Activated T-helper 1 cell treated with anti-CD3 and anti-CD28 coated beads, Interleukin-12 subunit alpha, Interleukin-12 subunit beta, Interleukin-2, Interleukin-4 antibody, amounts not matched to agents 30 ng/mL and 10 ng/mL and 1 ng/mL, durations not matched to agents 14 hours and 24 hours and 36 hours (primary cell): ENCODE data around the gene KPNA5. TPM values are rescaled to one million over a fixed set of nuclear protein-coding genes. Genes with fewer than 3 reads are reported as not detected.
A peak's percentile ranks its signal among the peaks of the same experiment; 100 is the strongest.
"Not testable (repeated sequence)": the region's sequence is repeated elsewhere in the genome, so short reads cannot be mapped to it uniquely, and the experiment has no call there.

Source experiments
- DNase-seq: peaks from one replicate; pipeline ENCODE4 v3.0.0; 2021; ENCODE audit warnings: low spot score
- H3K27ac Mint-ChIP-seq: one replicate; pipeline ENCODE4 v1.8.0; 2021; ENCODE audit warnings: mild to moderate bottlenecking, mixed read lengths
- H3K27me3 Mint-ChIP-seq: one replicate; pipeline ENCODE4 v1.8.0; 2022; ENCODE audit warnings: mild to moderate bottlenecking, moderate library complexity, mixed read lengths; ENCODE audit not compliant: insufficient read depth
- H3K36me3 Mint-ChIP-seq: one replicate; pipeline ENCODE4 v1.8.0; 2021; ENCODE audit warnings: low read depth, mixed read lengths
- H3K4me1 Mint-ChIP-seq: one replicate; pipeline ENCODE4 v1.8.0; 2021; ENCODE audit warnings: low read depth, mixed read lengths
- H3K4me3 Mint-ChIP-seq: one replicate; pipeline ENCODE4 v1.8.0; 2021; ENCODE audit warnings: mild to moderate bottlenecking, moderate library complexity, mixed read lengths
- H3K9me3 Mint-ChIP-seq: one replicate; pipeline ENCODE4 v1.8.0; 2021; ENCODE audit warnings: mixed read lengths
- intact Hi-C: fragments of 100-400 bp; cut with micrococcal nuclease; formaldehyde crosslinking; loops from one replicate; pipeline ENCODE4 v1.15.1; 2024
- total RNA-seq: library from RNA; stranded (reverse); gene quantifications from 2 replicates; pipeline ENCODE4 v1.2.3, GENCODE V29; 2022

Gene KPNA5
- total RNA-seq, 1 donor from 2014 or later, result 7.6 TPM

- Mint-ChIP-seq H3K9me3 (no peaks in the 10 kb centered on the region), H3K4me1 (peaks cover 11% of the 10 kb centered on the region), H3K36me3 (peaks cover 31% of the 10 kb centered on the region), H3K27me3 (no peaks in the 10 kb centered on the region), H3K27ac (no peak overlapping the region), H3K4me3 (no peak overlapping the region)
- intact Hi-C loops, result no loop called here
- no peak for DNase-seq
Observed at GRCh38 chr6:116714761-116715160, 33.8 kb downstream of the KPNA5 start.

GRCh38 chr6:116726947-116727346, 45.9 kb downstream of the KPNA5 start:
- H3K27ac Mint-ChIP-seq, result no peak overlapping the region
- intact Hi-C loops, result no loop called here
- peaks cover 32% of the 10 kb centered on the region for H3K36me3 Mint-ChIP-seq
- no peaks in the 10 kb centered on the region for H3K9me3 Mint-ChIP-seq
- no peak overlapping the region for H3K4me3 Mint-ChIP-seq
- no peaks in the 10 kb centered on the region for H3K27me3 Mint-ChIP-seq
- DNase-seq, result no peak
- no peaks in the 10 kb centered on the region for H3K4me1 Mint-ChIP-seq

- H3K4me1 Mint-ChIP-seq, result no peaks in the 10 kb centered on the region
- H3K36me3 Mint-ChIP-seq, result peaks cover 24% of the 10 kb centered on the region
- no peak overlapping the region for H3K4me3 Mint-ChIP-seq
- intact Hi-C loops, result no loop called here
- no peaks in the 10 kb centered on the region for H3K9me3 Mint-ChIP-seq
- no peak overlapping the region for H3K27ac Mint-ChIP-seq
- H3K27me3 Mint-ChIP-seq, result no peaks in the 10 kb centered on the region
- DNase-seq, result no peak
Observed at GRCh38 chr6:116730513-116730912, 49.5 kb downstream of the KPNA5 start.

- Mint-ChIP-seq H3K36me3 (peaks cover 10% of the 10 kb centered on the region), H3K4me1 (no peaks in the 10 kb centered on the region), H3K27me3 (no peaks in the 10 kb centered on the region), H3K4me3 (no peak overlapping the region), H3K27ac (no peak overlapping the region), H3K9me3 (peaks cover 19% of the 10 kb centered on the region)
- intact Hi-C loops, result no loop called here
- DNase-seq, result no peak
Observed at GRCh38 chr6:116737004-116737403, 56.0 kb downstream of the KPNA5 start.

- H3K9me3 Mint-ChIP-seq, result peaks cover 19% of the 10 kb centered on the region
- H3K27ac Mint-ChIP-seq, H3K4me1 Mint-ChIP-seq, H3K27me3 Mint-ChIP-seq, intact Hi-C loops, H3K36me3 Mint-ChIP-seq, DNase-seq, H3K4me3 Mint-ChIP-seq: not testable (repeated sequence)
Observed at GRCh38 chr6:116740486-116740885, 59.5 kb downstream of the KPNA5 start.

GRCh38 chr6:116741571-116741970, 60.6 kb downstream of the KPNA5 start:
- H3K27ac Mint-ChIP-seq, result no peak overlapping the region
- intact Hi-C loops, result no loop called here
- DNase-seq, result no peak
- no peaks in the 10 kb centered on the region for H3K4me1 Mint-ChIP-seq
- peaks cover 5% of the 10 kb centered on the region for H3K36me3 Mint-ChIP-seq
- peaks cover 6% of the 10 kb centered on the region for H3K27me3 Mint-ChIP-seq
- H3K9me3 Mint-ChIP-seq, result peaks cover 13% of the 10 kb centered on the region
- no peak overlapping the region for H3K4me3 Mint-ChIP-seq

GRCh38 chr6:116745176-116745575, 64.2 kb downstream of the KPNA5 start:
- Mint-ChIP-seq H3K9me3 (no peaks in the 10 kb centered on the region), H3K27ac (no peak overlapping the region), H3K4me3 (no peak overlapping the region), H3K4me1 (no peaks in the 10 kb centered on the region), H3K27me3 (peaks cover 9% of the 10 kb centered on the region), H3K36me3 (no peaks in the 10 kb centered on the region)
- intact Hi-C loops, result no loop called here
- DNase-seq, result no peak

GRCh38 chr6:116761779-116762178, 80.8 kb downstream of the KPNA5 start:
- Mint-ChIP-seq H3K4me1 (peaks cover 8% of the 10 kb centered on the region), H3K4me3 (no peak overlapping the region), H3K27me3 (peaks cover 42% of the 10 kb centered on the region), H3K9me3 (no peaks in the 10 kb centered on the region), H3K27ac (no peak overlapping the region), H3K36me3 (no peaks in the 10 kb centered on the region)
- intact Hi-C loops, result no loop called here
- DNase-seq, result no peak

GRCh38 chr6:116762235-116762634, 81.2 kb downstream of the KPNA5 start:
- H3K4me3 Mint-ChIP-seq, result no peak overlapping the region
- intact Hi-C loops, result no loop called here
- no peaks in the 10 kb centered on the region for H3K9me3 Mint-ChIP-seq
- peaks cover 44% of the 10 kb centered on the region for H3K27me3 Mint-ChIP-seq
- H3K4me1 Mint-ChIP-seq, result peaks cover 8% of the 10 kb centered on the region
- DNase-seq, result no peak
- no peak overlapping the region for H3K27ac Mint-ChIP-seq
- H3K36me3 Mint-ChIP-seq, result no peaks in the 10 kb centered on the region

GRCh38 chr6:116763048-116763447, 82.0 kb downstream of the KPNA5 start:
- DNase-seq, result no peak
- Mint-ChIP-seq H3K27me3 (peaks cover 49% of the 10 kb centered on the region), H3K36me3 (no peaks in the 10 kb centered on the region), H3K27ac (no peak overlapping the region), H3K9me3 (no peaks in the 10 kb centered on the region), H3K4me3 (no peak overlapping the region), H3K4me1 (peaks cover 8% of the 10 kb centered on the region)
- intact Hi-C loops, result no loop called here

GRCh38 chr6:116763906-116764628, 83.1 kb downstream of the KPNA5 start:
- H3K27me3 Mint-ChIP-seq, result peaks cover 52% of the 10 kb centered on the region
- H3K27ac Mint-ChIP-seq, result no peak overlapping the region
- no peak overlapping the region for H3K4me3 Mint-ChIP-seq
- peaks cover 8% of the 10 kb centered on the region for H3K4me1 Mint-ChIP-seq
- H3K36me3 Mint-ChIP-seq, result no peaks in the 10 kb centered on the region
- no peaks in the 10 kb centered on the region for H3K9me3 Mint-ChIP-seq
- intact Hi-C loops, result no loop called here
- DNase-seq, result no peak

- H3K27ac Mint-ChIP-seq, result no peak overlapping the region
- no peaks in the 10 kb centered on the region for H3K36me3 Mint-ChIP-seq
- no peak overlapping the region for H3K4me3 Mint-ChIP-seq
- no peaks in the 10 kb centered on the region for H3K9me3 Mint-ChIP-seq
- DNase-seq, result no peak
- H3K27me3 Mint-ChIP-seq, result peaks cover 52% of the 10 kb centered on the region
- H3K4me1 Mint-ChIP-seq, result peaks cover 8% of the 10 kb centered on the region
- intact Hi-C loops, result no loop called here
Observed at GRCh38 chr6:116764629-116764960, 83.6 kb downstream of the KPNA5 start.

GRCh38 chr6:116764961-116765841, 84.2 kb downstream of the KPNA5 start, which contains the start of gene FAM162B:
FAM162B (minus strand) TSS chr6:116765719; CDS start chr6:116765576, 143 bp downstream.
- Mint-ChIP-seq H3K27ac (no peak within 1 kb of the TSS), H3K4me1 (peaks cover 8% of the 10 kb centered on the region), H3K36me3 (no peaks in the 10 kb centered on the region), H3K27me3 (peaks cover 52% of the 10 kb centered on the region), H3K4me3 (peak within 1 kb of the TSS; percentile 58), H3K9me3 (no peaks in the 10 kb centered on the region)
- DNase-seq, result no peak
- intact Hi-C loops, result no loop called here
